HL-60 (cell line): ENCODE data around the gene EPHX1.

Experiments
- DNase-seq, 2 experiments: peaks; one replicate each; pipeline ENCODE4 v3.0.0-alpha.2; 2010 to 2020; ENCODE audit warnings: low read depth in 1 of 2, low spot score in 1 of 2
- H3K27ac ChIP-seq: fragments of 250-450 bp; sonication (Bioruptor Pico); replicated peaks from 2 replicates; pipeline ENCODE4 v1.5.1; 2020; ENCODE audit warnings: mild to moderate bottlenecking, moderate library complexity
- H3K27me3 ChIP-seq: fragments of 250-450 bp; sonication (Bioruptor Pico); 2 replicates; pipeline ENCODE4 v1.5.1; 2021; ENCODE audit warnings: mild to moderate bottlenecking, moderate library complexity; ENCODE audit not compliant: insufficient read depth, poor library complexity, severe bottlenecking
- H3K4me3 ChIP-seq: replicated peaks from 2 replicates; pipeline ENCODE4 v1.5.1; 2011; ENCODE audit warnings: mild to moderate bottlenecking, control low read depth, low read length; ENCODE audit not compliant: insufficient read depth
- GABPA ChIP-seq: IDR thresholded peaks from 2 replicates; pipeline ENCODE4 v1.6.1; 2012; ENCODE audit warnings: low read depth
- POLR2AphosphoS5 ChIP-seq: IDR thresholded peaks from 2 replicates; pipeline ENCODE4 v1.6.1; 2012; ENCODE audit warnings: low read depth
- SPI1 ChIP-seq: IDR thresholded peaks from 2 replicates; pipeline ENCODE4 v1.6.1; 2012; ENCODE audit warnings: low read depth, mild to moderate bottlenecking, borderline replicate concordance
- TF ChIP-seq, protein P1 (sequence below): IDR thresholded peaks from 2 replicates; pipeline ENCODE4 v1.6.1; 2012; ENCODE audit warnings: low read depth; ENCODE audit not compliant: insufficient replicate concordance
- TF ChIP-seq, protein P2 (sequence below): IDR thresholded peaks from one replicate; pipeline ENCODE4 v1.5.1; 2011; ENCODE audit warnings: low read length, control low read depth, inconsistent platforms; ENCODE audit not compliant: insufficient read depth

The EPHX1 gene

DNA sequence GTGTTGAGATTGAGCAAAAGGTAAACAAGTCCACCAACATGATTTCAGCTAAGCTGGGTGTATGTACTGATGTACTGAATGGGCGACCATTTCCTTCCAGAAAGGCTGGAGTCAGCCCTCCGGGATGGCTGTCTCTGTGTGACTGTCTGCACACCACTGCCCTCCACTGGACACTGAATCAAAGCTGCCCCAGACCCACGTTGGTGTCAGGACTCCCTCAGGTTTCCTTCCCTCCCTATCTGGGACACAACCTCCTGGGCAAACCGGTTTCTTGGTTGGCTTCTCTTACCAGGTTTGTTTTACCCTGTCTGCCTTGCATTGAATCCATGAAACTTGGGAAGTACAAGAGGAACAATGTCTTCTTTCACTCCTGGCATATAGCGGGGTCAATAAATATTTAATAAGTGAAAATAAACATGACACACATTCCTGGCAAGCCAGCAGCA lies 37.6 kb upstream of the EPHX1 start:
- DNase-seq: peak in 1 of 2 experiments; percentile 83
- Histone ChIP-seq H3K27me3 (no peaks in the 10 kb centered on the region), H3K27ac (no peak overlapping the region), H3K4me3 (no peak overlapping the region)
- TF ChIP-seq, protein P1, sequence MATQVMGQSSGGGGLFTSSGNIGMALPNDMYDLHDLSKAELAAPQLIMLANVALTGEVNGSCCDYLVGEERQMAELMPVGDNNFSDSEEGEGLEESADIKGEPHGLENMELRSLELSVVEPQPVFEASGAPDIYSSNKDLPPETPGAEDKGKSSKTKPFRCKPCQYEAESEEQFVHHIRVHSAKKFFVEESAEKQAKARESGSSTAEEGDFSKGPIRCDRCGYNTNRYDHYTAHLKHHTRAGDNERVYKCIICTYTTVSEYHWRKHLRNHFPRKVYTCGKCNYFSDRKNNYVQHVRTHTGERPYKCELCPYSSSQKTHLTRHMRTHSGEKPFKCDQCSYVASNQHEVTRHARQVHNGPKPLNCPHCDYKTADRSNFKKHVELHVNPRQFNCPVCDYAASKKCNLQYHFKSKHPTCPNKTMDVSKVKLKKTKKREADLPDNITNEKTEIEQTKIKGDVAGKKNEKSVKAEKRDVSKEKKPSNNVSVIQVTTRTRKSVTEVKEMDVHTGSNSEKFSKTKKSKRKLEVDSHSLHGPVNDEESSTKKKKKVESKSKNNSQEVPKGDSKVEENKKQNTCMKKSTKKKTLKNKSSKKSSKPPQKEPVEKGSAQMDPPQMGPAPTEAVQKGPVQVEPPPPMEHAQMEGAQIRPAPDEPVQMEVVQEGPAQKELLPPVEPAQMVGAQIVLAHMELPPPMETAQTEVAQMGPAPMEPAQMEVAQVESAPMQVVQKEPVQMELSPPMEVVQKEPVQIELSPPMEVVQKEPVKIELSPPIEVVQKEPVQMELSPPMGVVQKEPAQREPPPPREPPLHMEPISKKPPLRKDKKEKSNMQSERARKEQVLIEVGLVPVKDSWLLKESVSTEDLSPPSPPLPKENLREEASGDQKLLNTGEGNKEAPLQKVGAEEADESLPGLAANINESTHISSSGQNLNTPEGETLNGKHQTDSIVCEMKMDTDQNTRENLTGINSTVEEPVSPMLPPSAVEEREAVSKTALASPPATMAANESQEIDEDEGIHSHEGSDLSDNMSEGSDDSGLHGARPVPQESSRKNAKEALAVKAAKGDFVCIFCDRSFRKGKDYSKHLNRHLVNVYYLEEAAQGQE: no peak
- TF ChIP-seq, protein P2, sequence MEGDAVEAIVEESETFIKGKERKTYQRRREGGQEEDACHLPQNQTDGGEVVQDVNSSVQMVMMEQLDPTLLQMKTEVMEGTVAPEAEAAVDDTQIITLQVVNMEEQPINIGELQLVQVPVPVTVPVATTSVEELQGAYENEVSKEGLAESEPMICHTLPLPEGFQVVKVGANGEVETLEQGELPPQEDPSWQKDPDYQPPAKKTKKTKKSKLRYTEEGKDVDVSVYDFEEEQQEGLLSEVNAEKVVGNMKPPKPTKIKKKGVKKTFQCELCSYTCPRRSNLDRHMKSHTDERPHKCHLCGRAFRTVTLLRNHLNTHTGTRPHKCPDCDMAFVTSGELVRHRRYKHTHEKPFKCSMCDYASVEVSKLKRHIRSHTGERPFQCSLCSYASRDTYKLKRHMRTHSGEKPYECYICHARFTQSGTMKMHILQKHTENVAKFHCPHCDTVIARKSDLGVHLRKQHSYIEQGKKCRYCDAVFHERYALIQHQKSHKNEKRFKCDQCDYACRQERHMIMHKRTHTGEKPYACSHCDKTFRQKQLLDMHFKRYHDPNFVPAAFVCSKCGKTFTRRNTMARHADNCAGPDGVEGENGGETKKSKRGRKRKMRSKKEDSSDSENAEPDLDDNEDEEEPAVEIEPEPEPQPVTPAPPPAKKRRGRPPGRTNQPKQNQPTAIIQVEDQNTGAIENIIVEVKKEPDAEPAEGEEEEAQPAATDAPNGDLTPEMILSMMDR: peak; percentile 80

DNA sequence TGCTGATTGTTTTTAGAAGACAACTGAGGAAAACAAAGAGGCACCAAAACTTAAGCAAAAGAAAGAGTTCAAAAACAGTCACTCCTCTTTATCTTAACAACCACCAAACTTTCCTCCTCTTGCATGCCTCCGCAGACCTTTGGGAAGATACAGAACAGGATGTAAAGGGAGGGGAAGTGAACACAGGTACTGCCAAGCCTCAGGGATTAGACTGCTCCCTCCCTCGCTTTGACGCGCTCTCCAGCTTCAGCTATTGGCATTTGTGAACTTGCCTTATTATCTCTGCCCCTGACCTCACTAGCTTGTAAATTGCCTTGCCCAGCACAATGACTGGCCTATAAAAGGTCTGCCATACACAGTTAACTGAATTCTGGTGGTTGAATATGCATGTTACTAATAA lies 37.1 kb upstream of the EPHX1 start:
- DNase-seq: no peak
- Histone ChIP-seq H3K4me3 (no peak overlapping the region), H3K27ac (no peak overlapping the region), H3K27me3 (no peaks in the 10 kb centered on the region)
- TF ChIP-seq, protein P2: no peak
- TF ChIP-seq GABPA (no peak), POLR2AphosphoS5 (no peak), SPI1 (no peak)
- TF ChIP-seq, protein P1: no peak

DNA sequence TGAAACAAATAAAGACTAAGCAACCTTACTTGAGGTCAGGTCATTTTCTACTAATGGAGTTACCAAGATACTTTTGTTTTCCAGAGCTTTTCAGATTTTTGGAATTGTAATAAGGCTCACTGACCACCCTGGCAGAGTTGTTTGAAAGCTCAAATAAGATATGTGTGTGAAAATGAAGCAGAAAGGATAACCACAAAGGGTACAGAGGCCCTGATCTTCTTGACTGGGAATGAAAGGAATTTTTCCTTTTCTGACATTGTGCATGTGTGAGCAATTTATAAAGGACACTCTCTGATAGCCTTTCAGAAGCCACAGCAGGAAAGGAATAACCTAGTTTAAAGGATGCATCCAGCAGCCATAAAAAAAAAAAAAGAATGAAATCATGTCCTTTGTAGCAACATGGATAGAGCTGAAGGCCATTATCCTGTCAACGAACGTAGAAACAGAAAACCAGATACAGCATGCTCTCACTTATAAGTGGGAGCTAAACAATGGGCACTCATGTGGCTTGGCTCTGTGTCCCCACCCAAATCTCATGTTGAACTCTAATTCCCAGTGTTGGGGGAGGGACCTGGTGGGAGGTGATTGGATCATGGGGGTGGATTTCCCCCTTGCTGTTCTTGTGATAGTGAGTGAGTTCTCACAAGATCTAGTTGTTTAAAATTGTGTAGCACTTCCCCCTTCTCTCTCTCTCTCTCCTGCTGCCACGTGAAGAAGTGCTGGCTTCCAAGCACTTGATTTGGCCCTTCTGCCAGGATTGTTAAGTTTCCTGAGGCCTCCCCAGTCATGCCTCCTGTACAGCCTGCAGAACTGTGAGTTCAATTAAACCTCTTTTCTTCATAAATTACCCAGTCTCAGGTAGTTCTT lies 35.4 kb upstream of the EPHX1 start:
- no peak overlapping the region for H3K27ac ChIP-seq
- TF ChIP-seq GABPA: no peak
- TF ChIP-seq, protein P1: no peak
- TF ChIP-seq POLR2AphosphoS5: no peak
- no peak for TF ChIP-seq SPI1
- H3K4me3 ChIP-seq: no peak overlapping the region
- no peaks in the 10 kb centered on the region for H3K27me3 ChIP-seq
- DNase-seq: no peak
